ENCODE results near the gene NPTN.

- TF ChIP-seq YY1 (IDR thresholded peaks at IDR 0.05; ENCODE audit: insufficient read depth, insufficient read length): no peak
- no peak for TF ChIP-seq SUZ12 (IDR thresholded peaks at IDR 0.05; ENCODE audit: extremely low read depth, insufficient read depth, insufficient read length)
Measured at GRCh38 chr15:73570355-73571032, 62.7 kb downstream of the NPTN start.
